Measurements from ENCODE around the gene RPL7L1.

Gene RPL7L1

GRCh38 chr6:42929821-42930360 is 50.5 kb downstream of the RPL7L1 start (continued):
- no peak for TF ChIP-seq ZNF571 (tag by site-specific recombination; IDR thresholded peaks at IDR 0.05)
- TF ChIP-seq SP7 (tag by site-specific recombination; IDR thresholded peaks at IDR 0.05), result no peak
- TF ChIP-seq ZSCAN23 (tag by site-specific recombination; IDR thresholded peaks at IDR 0.05), result no peak
- no peak for TF ChIP-seq ZNF138 (tag by site-specific recombination; IDR thresholded peaks at IDR 0.05; ENCODE audit: borderline replicate concordance)
- TF ChIP-seq PBX3 (CRISPR knock-in tag; IDR thresholded peaks at IDR 0.05), result no peak
- TF ChIP-seq ZNF114 (tag by site-specific recombination; IDR thresholded peaks at IDR 0.05), result no peak
- TF ChIP-seq ZNF16 (tag by site-specific recombination; IDR thresholded peaks at IDR 0.05; ENCODE audit: low read depth), result peak; percentile 3; the same call in 1 of the 2 replicates
- TF ChIP-seq ZNF473 (tag by site-specific recombination; IDR thresholded peaks at IDR 0.05), result no peak
- no peak for TF ChIP-seq ZNF596 (tag by site-specific recombination; IDR thresholded peaks at IDR 0.05)
- peak; percentile 92 for TF ChIP-seq PRDM10 (tag by site-specific recombination; IDR thresholded peaks at IDR 0.05)
- TF ChIP-seq ZNF629 (tag by site-specific recombination; IDR thresholded peaks at IDR 0.05), result no peak
- TF ChIP-seq ZNF621 (tag by site-specific recombination; IDR thresholded peaks at IDR 0.05), result no peak
- TF ChIP-seq ZBTB1 (tag by site-specific recombination; IDR thresholded peaks at IDR 0.05), result no peak
- TF ChIP-seq ZNF580 (tag by site-specific recombination; IDR thresholded peaks at IDR 0.05), result no peak
- TF ChIP-seq HOXC10 (CRISPR knock-in tag; IDR thresholded peaks at IDR 0.05), result no peak
- TF ChIP-seq MZF1 (tag by site-specific recombination; IDR thresholded peaks at IDR 0.05; ENCODE audit: borderline replicate concordance), result no peak
- TF ChIP-seq ZNF558 (tag by site-specific recombination; IDR thresholded peaks at IDR 0.05), result no peak
- no peak for TF ChIP-seq WT1 (tag by site-specific recombination; IDR thresholded peaks at IDR 0.05)
- TF ChIP-seq ZFP69B (tag by site-specific recombination; IDR thresholded peaks at IDR 0.05), result peak; percentile 98
- no peak; the same call in 1 of the 2 replicates for TF ChIP-seq ZFHX2 (tag by site-specific recombination; conservative IDR thresholded peaks at IDR 0.05)
- no peak for TF ChIP-seq SALL2 (tag by site-specific recombination; IDR thresholded peaks at IDR 0.05; ENCODE audit: borderline replicate concordance)
- peak; percentile 14; the same call in 1 of the 2 replicates for TF ChIP-seq MYNN (tag by site-specific recombination; IDR thresholded peaks at IDR 0.05; ENCODE audit: borderline replicate concordance)
- 0 out of 2 replicates have a peak, but pooled peaks have one; percentile 9 for TF ChIP-seq KLF17 (tag by site-specific recombination; IDR thresholded peaks at IDR 0.05)
- TF ChIP-seq, protein P1, sequence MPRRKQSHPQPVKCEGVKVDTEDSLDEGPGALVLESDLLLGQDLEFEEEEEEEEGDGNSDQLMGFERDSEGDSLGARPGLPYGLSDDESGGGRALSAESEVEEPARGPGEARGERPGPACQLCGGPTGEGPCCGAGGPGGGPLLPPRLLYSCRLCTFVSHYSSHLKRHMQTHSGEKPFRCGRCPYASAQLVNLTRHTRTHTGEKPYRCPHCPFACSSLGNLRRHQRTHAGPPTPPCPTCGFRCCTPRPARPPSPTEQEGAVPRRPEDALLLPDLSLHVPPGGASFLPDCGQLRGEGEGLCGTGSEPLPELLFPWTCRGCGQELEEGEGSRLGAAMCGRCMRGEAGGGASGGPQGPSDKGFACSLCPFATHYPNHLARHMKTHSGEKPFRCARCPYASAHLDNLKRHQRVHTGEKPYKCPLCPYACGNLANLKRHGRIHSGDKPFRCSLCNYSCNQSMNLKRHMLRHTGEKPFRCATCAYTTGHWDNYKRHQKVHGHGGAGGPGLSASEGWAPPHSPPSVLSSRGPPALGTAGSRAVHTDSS (tag by site-specific recombination; IDR thresholded peaks at IDR 0.05), result no peak
- peak; percentile 45; the same call in 1 of the 2 replicates for TF ChIP-seq PRDM1 (tag by site-specific recombination; IDR thresholded peaks at IDR 0.05)
- no peak for TF ChIP-seq BCL11A (tag by site-specific recombination; IDR thresholded peaks at IDR 0.05; ENCODE audit: low read depth)
- TF ChIP-seq ZNF37A (tag by site-specific recombination; IDR thresholded peaks at IDR 0.05), result no peak
- TF ChIP-seq ZNF624 (tag by site-specific recombination; IDR thresholded peaks at IDR 0.05), result no peak
- no peak for TF ChIP-seq HOXA7 (CRISPR knock-in tag; IDR thresholded peaks at IDR 0.05; ENCODE audit: borderline replicate concordance)
- no peak for TF ChIP-seq ZFP41 (tag by site-specific recombination; IDR thresholded peaks at IDR 0.05; ENCODE audit: borderline replicate concordance)
- TF ChIP-seq ZNF239 (tag by site-specific recombination; IDR thresholded peaks at IDR 0.05), result no peak
